NT2/D1 (cell line): ENCODE data around the gene NAALADL2.

Source experiments
- SUZ12 ChIP-seq: IDR thresholded peaks from 2 replicates; pipeline ENCODE4 v1.6.1; 2011; ENCODE audit not compliant: insufficient read length, insufficient read depth; ENCODE audit errors: extremely low read depth
- YY1 ChIP-seq: IDR thresholded peaks from 2 replicates; pipeline ENCODE4 v1.6.1; 2011; ENCODE audit not compliant: insufficient read length, insufficient read depth
- ZNF274 ChIP-seq: IDR thresholded peaks from 2 replicates; pipeline ENCODE4 v1.6.1; 2011; ENCODE audit warnings: mild to moderate bottlenecking, low read depth, low read length

GRCh38 chr3:175398676-175399075, 539.5 kb downstream of the NAALADL2 start:
- no peak for TF ChIP-seq YY1
- TF ChIP-seq SUZ12 = no peak
- TF ChIP-seq ZNF274 = no peak
